Measurements from ENCODE around the gene ST8SIA6. TPM values are rescaled to one million over a fixed set of nuclear protein-coding genes. Genes with fewer than 3 reads are reported as not detected.

The ST8SIA6 gene
- total RNA-seq, 1 donor from 2014 or later, result 5.1 TPM

- H3K27ac Mint-ChIP-seq, result no peak overlapping the region
- Histone ChIP-seq H3K4me1 (no peaks in the 10 kb centered on the region), H3K36me3 (no peaks in the 10 kb centered on the region), H2AFZ (replicated peaks) (no peak overlapping the region), H3K27me3 (no peaks in the 10 kb centered on the region), H3K4me3 (no peak overlapping the region), H3K27ac (no peak overlapping the region), H3K9ac (no peak overlapping the region), H3K9me3 (ENCODE audit: low read depth) (no peaks in the 10 kb centered on the region), H3K79me2 (ENCODE audit: low read depth) (no peaks in the 10 kb centered on the region), H4K20me1 (ENCODE audit: low read depth) (no peaks in the 10 kb centered on the region), H3K4me2 (no peak overlapping the region), H3F3A (ENCODE audit: low read depth) (no peaks in the 10 kb centered on the region)
- H3K4me1 Mint-ChIP-seq, result no peaks in the 10 kb centered on the region
- no peak for TF ChIP-seq CTCF (IDR thresholded peaks at IDR 0.05)
- TF ChIP-seq EZH2 (IDR thresholded peaks at IDR 0.05), result no peak
- TF ChIP-seq EZH2phosphoT487 (IDR thresholded peaks at IDR 0.05), result no peak
- H3K4me3 Mint-ChIP-seq, result no peak overlapping the region
- no peak for DNase-seq (ENCODE audit: low spot score)
- H3K36me3 Mint-ChIP-seq, result no peaks in the 10 kb centered on the region
- H3K9me3 Mint-ChIP-seq, result no peaks in the 10 kb centered on the region
- H3K27me3 Mint-ChIP-seq (ENCODE audit: insufficient read depth, low read depth), result peaks cover 3% of the 10 kb centered on the region
These were observed 43.1 kb upstream of the ST8SIA6 start for GRCh38 chr10:17497446-17498030.

GRCh38 chr10:17494626-17495260 lies 40.3 kb upstream of the ST8SIA6 start:
- Mint-ChIP-seq H3K4me3 (no peak overlapping the region), H3K4me1 (no peaks in the 10 kb centered on the region), H3K27me3 (ENCODE audit: insufficient read depth, low read depth) (peaks cover 3% of the 10 kb centered on the region), H3K36me3 (no peaks in the 10 kb centered on the region), H3K27ac (no peak overlapping the region), H3K9me3 (no peaks in the 10 kb centered on the region)
- no peaks in the 10 kb centered on the region for H4K20me1 ChIP-seq (ENCODE audit: low read depth)
- DNase-seq (ENCODE audit: low spot score), result no peak
- no peak overlapping the region for H3K4me2 ChIP-seq
- no peaks in the 10 kb centered on the region for H3K36me3 ChIP-seq
- H3K79me2 ChIP-seq (ENCODE audit: low read depth), result no peaks in the 10 kb centered on the region
- no peak overlapping the region for H2AFZ ChIP-seq (replicated peaks)
- H3K9me3 ChIP-seq (ENCODE audit: low read depth), result no peaks in the 10 kb centered on the region
- H3K4me1 ChIP-seq, result no peaks in the 10 kb centered on the region
- no peaks in the 10 kb centered on the region for H3F3A ChIP-seq (ENCODE audit: low read depth)
- H3K4me3 ChIP-seq, result no peak overlapping the region
- no peaks in the 10 kb centered on the region for H3K27me3 ChIP-seq
- H3K9ac ChIP-seq, result no peak overlapping the region
- no peak overlapping the region for H3K27ac ChIP-seq
- no peak for TF ChIP-seq EZH2 (IDR thresholded peaks at IDR 0.05)
- TF ChIP-seq EZH2phosphoT487 (IDR thresholded peaks at IDR 0.05), result no peak
- no peak for TF ChIP-seq CTCF (IDR thresholded peaks at IDR 0.05)

GRCh38 chr10:17488848-17489247 lies 34.5 kb upstream of the ST8SIA6 start:
- no peaks in the 10 kb centered on the region for H3K36me3 ChIP-seq
- H3K79me2 ChIP-seq (ENCODE audit: low read depth), result no peaks in the 10 kb centered on the region
- H3K4me1 ChIP-seq, result no peaks in the 10 kb centered on the region
- Mint-ChIP-seq H3K9me3 (no peaks in the 10 kb centered on the region), H3K27me3 (ENCODE audit: insufficient read depth, low read depth) (peaks cover 2% of the 10 kb centered on the region), H3K27ac (no peak overlapping the region), H3K36me3 (no peaks in the 10 kb centered on the region), H3K4me1 (no peaks in the 10 kb centered on the region), H3K4me3 (no peak overlapping the region)
- no peak for DNase-seq (ENCODE audit: low spot score)
- no peak overlapping the region for H2AFZ ChIP-seq (replicated peaks)
- no peak overlapping the region for H3K4me3 ChIP-seq
- TF ChIP-seq EZH2phosphoT487 (IDR thresholded peaks at IDR 0.05) (no peak), EZH2 (IDR thresholded peaks at IDR 0.05) (no peak), CTCF (IDR thresholded peaks at IDR 0.05) (no peak)
- H3K9me3 ChIP-seq (ENCODE audit: low read depth), result no peaks in the 10 kb centered on the region
- no peaks in the 10 kb centered on the region for H3K27me3 ChIP-seq
- H3F3A ChIP-seq (ENCODE audit: low read depth), result no peaks in the 10 kb centered on the region
- H3K27ac ChIP-seq, result no peak overlapping the region
- no peaks in the 10 kb centered on the region for H4K20me1 ChIP-seq (ENCODE audit: low read depth)
- H3K9ac ChIP-seq, result no peak overlapping the region
- no peak overlapping the region for H3K4me2 ChIP-seq
